ENCODE measurements around the gene MTSS2.
"Not testable (repeated sequence)": the region's sequence is repeated elsewhere in the genome, so short reads cannot be mapped to it uniquely, and the experiment has no call there.

The MTSS2 gene

DNA sequence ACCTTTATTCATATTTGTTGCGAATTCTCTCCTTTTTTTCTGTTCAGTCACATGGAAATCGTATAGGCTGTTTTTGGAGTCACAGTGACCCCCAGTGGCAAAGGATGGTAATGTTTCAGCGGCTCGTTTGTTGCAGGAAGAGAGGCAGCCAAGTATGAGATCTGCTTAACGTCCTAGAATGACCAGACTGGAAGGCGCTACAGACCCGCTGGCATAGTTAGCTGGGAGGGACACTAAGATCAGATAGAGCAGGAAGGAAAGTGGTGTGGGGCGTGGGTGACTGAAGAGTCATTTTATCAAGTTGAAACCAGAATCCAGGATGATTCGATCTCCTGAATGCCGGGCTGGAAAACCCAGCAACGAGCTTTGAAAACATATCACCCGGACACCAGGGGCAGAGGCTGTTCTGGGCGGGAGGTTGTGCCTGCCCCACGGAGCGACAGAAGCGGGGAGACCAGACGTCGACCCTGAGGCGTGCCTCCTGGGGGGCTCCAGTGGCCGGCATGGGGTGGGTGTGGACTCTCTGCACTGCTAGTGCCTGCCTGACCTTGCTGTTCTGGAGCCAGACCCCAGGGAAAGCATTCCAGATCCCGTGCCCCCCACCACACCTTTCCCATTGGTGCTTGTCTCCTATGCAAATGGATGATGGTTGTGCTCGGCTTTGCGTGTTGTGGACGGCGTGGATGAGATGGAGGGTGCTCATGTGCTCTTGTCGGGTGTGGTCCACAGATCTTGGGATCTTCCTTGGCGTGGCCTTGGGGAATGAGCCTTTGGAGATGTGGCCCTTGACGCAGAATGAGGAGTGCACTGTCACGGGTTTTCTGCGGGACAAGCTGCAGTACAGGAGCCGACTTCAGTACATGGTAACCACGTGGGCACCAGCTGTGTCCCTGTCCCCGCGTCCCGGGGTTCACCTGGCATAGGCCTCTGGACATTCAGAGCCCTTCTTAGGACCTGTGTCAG, 31.8 kb downstream of the MTSS2 start:
- peak; percentile 32 for DNase-seq (ENCODE audit: low read depth)

DNA sequence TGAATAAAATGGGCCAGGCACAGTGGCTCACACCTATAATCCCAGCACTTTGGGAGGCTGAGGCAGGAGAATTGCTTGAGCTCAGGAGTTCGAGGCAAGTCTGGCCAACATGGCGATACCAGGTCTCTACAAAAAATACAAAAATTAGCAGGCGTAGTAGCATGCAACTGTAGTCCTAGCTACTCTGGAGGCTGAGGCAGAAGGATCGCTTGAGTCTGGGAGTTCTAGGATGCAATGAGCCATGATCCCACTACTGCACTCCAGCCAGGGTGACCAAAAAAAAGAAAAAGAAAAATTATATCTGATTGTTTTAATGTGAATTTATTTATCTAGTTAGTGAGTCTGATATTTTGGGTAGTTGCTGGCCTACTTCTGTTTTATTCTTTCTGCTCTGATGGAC, 32.4 kb downstream of the MTSS2 start:
- no peak for DNase-seq (ENCODE audit: low read depth)

GRCh38 chr16:70652322-70652721, 33.5 kb downstream of the MTSS2 start:
- DNase-seq (ENCODE audit: low read depth) = no peak

- DNase-seq (ENCODE audit: low read depth) = no peak
Measured at GRCh38 chr16:70651524-70651923, 34.3 kb downstream of the MTSS2 start.

- DNase-seq (ENCODE audit: low read depth) = no peak
Measured at GRCh38 chr16:70650216-70650615, 35.6 kb downstream of the MTSS2 start.

DNA sequence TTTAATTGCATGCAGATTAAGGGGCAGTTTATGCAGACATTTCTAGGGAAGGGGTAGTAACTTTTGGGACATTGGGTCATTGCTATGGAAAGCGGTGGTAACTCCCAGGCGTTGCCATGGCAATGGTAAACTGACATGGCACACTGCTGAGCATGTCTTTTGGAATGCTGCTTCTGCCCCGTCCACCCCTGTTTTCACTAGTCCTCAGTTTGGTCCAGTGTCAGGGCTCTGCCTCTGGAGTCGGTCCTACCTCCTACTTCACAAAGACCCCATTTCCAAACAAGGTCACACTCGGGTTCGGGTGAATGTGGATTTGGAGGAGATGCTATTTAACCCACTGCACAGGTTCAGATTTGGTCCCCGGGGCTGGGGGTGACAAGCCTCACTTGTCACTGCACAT, 36.6 kb downstream of the MTSS2 start:
- no peak for DNase-seq (ENCODE audit: low read depth)

GRCh38 chr16:70648606-70649005, 37.2 kb downstream of the MTSS2 start:
- no peak for DNase-seq (ENCODE audit: low read depth)

DNA sequence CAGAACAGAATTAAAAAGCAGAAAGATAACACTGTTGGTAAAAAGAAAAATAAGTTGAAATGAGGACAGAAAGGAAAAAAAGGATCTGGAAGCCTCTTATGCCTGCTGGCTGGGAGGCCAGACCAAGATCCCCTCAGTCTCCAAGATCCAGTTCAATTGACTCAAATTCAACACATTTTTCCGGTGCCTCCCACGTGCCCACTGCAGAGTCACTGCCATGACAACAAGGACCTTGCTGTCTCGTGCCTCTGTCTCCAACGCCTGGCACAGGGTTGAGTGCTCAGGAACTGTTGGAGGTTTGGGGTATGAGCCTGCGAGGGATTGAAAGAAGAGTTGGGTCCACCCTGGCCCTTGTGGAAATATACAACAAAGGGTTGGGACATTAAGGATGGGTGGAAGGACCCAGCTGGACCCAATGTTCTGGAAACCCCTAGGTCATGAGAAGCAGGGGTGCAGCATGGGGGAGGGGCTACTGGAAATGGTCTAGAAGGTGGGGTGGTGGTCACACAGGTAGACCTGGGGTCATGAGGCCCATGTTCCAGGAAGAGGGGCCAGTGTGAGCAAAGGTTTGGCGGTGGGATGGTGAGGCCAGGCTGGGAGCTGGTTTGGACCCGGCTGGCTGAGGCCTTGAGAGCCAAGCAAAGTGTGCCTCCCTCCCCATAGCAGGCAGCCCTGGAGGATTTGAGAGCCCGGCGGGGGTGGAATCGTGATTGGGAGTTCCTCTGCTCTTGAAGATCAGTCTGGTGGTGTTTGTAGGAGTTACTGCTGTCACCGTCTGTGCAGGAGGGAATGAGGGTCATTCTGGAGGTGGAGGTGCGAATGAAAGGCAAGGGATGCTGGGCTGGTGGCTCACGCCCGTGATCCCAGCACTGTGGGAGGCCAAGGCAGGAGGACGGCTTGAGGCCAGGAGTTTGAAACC, 38.2 kb downstream of the MTSS2 start:
- DNase-seq (ENCODE audit: low read depth) = no peak

DNA sequence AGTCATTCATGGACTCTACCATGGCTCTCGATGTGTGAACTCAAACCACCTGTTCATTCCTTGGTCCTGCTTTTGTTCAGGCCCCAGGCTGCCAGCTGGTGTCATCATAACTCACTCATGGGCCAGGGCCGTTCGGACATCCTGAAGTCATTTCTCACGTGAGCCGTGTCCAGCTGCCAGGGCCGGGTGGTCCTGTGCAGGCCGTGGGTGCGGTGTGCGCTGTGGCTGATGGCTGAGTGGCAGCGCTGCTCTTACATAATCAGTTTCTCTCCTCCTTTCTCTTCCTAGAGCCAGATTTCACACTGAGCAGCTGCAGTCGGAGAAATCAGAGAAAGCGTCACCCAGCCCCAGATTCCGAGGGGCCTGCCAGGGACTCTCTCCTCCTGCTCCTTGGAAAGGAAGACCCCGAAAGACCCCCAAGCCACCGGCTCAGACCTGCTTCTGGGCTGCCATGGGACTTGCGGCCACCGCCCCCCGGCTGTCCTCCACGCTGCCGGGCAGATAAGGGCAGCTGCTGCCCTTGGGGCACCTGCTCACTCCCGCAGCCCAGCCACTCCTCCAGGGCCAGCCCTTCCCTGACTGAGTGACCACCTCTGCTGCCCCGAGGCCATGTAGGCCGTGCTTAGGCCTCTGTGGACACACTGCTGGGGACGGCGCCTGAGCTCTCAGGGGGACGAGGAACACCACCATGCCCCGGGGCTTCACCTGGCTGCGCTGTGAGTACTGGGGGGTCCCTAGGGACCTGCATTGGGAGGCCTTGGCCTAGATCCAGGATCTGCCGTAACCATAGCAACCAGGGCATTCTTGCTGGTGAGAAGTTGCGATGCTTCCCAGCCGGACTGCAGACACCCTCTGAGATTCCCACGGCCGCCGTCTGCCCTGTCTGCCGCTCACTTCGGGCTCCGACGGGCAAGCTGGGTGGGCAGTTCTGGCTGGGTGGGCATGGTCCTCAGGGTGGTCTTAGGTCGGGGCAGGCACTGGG, 39.3 kb downstream of the MTSS2 start, which contains the start of gene IL34:
Gene IL34 (plus strand): TSS at position 300 of the 982 bp plus-strand sequence. CDS start 389 bp downstream, at position 689.
- no peak for DNase-seq (ENCODE audit: low read depth)

DNA sequence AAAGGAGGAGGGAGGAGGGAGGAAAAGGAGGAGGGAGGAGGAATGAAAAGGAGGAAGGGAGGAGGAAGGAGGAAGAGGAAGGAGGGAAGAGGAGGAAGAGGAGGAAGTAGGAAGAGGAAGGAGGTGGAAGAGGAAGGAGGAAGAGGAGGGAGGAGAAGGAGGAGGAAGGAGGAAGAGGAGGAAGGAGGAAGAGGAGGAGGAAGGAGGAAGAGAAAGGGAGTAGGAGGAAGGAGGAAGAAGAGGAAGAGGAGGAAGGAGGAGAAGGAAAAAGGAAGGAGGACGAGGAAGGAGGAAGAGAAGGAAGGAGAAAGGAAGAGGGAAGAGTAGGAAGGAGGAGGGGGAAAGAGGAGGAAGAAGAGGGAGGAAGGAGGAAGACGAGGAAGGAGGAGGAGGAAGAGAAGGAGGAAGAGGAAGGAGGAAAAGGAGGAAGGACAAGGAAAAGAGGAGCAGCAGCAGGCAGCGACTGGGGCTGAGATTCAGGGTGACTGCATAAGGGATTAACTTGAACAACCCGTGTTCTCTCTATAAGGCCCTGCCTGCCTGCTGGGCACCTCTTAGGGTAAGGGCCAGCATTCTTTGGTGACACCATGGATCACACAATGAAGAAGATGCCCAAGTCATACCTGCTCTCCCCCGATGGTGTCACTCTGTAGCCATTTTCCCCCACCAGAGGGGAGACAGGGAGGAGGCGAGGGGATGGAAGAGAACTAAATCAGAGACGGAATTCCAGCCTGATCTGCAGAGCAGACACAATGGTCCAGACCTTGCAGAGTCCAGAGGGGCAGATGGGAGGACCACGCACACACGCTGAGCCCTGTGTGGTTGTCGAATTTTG, 40.9 kb downstream of the MTSS2 start:
- DNase-seq (ENCODE audit: low read depth) = no peak

DNA sequence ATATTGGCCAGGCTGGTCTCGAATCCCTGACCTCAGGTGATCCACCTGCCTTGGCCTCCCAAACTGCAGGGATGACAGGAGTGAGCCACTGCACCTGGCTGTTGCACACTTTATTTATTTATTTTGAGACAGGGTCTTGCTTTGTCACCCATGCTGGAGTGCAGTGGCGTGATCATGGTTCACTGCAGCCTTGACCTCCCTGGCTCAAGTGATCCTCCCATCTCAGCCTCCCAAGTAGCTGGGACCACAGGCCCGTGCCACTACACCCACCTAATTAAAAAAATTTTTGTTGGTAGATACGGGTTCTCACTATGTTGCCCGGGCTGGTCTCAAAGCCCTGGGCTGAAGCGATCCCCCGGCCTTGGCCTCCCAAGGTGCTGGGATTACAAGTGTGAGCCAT, 42.6 kb downstream of the MTSS2 start:
- DNase-seq (ENCODE audit: low read depth) = not testable (repeated sequence)

- DNase-seq (ENCODE audit: low read depth) = no peak
Measured at GRCh38 chr16:70642633-70643032, 43.2 kb downstream of the MTSS2 start.

DNA sequence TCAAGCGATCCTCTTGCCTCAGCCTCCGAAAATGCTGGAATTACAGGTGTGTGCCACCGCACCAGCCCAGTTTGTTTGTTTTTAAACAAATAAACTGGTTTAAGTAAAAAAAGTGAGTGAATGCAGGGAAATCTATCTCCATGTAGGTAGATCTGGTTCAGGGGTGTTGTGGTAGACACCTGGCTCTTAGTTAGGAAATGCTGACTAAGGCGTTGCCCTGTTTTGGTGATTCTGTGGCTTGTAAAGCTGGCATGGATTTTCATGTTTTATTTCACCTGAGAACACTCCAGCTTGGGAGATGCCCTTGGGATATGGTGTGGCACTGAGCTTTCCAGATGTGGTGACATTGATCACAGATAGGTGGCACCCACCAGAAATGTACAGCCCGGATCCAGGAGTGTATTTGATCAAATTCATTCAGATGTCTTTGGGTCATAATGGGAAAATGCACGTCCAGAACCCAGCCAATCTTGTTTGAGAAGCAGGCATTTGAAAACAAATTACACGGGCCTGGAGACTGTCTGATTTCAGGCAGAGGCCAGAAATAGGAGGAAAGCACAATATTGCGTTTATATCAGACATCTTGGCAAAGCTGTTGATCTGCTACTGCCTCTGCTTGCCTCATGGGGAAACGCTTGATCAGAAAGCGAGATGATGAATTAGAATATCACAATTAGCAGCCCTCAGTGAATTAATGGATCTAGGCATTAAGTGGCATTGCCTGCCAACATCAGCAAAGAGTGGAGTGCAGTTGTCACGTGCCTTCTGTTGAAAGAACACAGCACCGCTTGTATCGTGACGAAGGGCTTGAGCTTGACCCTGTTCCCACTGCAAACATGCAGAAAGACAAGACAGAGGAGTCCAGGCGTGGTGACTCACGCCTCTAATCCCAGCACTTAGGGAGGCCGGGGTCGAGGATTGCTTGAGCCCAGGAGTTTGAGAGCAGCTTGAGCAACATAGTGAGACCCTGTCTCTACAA, 46.8 kb downstream of the MTSS2 start:
- DNase-seq (ENCODE audit: low read depth) = no peak

Data from T-helper 22 cell (primary cell).